HepG2 (cell line): Measurements from ENCODE around the gene AFF1.

Experiments
- TCF12 ChIP-seq, 2 experiments: fragments of 450-650 bp in 1 of 2; sonication (generic) in 1 of 2; formaldehyde crosslinking in 1 of 2; IDR thresholded peaks; 2 replicates each; pipeline versions ENCODE4 v1.6.1 to v1.8.0; 2017 to 2022; ENCODE audit warnings: antibody characterized with exemption in 1 of 2, mild to moderate bottlenecking in 1 of 2, missing genetic modification reagents in 1 of 2, moderate library complexity in 1 of 2
- TOE1 ChIP-seq: sonication (generic); formaldehyde crosslinking; IDR thresholded peaks from 2 replicates; pipeline ENCODE4 v1.4.0; 2020; ENCODE audit warnings: mild to moderate bottlenecking, missing genetic modification reagents
- TF ChIP-seq, protein P1 (sequence below): IDR thresholded peaks from 2 replicates; pipeline ENCODE4 v1.6.1; 2016

DNA sequence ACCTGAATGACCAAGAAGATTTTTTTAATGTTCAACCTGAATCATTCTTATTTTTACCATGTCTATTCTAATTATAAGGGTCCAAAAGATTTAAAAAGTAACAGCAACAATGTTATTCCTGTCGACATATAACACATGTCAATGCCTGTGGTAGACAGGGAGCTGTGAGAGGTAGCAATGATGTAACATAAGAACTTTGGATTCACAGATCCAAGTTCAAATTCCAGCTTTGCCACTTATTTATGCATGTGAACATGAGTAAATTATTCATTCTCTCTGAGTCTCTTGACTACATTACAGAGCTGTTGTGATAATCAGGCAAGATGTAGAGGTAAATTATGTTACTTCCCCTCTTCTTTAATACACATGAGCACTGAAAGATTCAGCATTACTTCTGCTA, 231.1 kb downstream of the AFF1 start:
- TF ChIP-seq, protein P1, sequence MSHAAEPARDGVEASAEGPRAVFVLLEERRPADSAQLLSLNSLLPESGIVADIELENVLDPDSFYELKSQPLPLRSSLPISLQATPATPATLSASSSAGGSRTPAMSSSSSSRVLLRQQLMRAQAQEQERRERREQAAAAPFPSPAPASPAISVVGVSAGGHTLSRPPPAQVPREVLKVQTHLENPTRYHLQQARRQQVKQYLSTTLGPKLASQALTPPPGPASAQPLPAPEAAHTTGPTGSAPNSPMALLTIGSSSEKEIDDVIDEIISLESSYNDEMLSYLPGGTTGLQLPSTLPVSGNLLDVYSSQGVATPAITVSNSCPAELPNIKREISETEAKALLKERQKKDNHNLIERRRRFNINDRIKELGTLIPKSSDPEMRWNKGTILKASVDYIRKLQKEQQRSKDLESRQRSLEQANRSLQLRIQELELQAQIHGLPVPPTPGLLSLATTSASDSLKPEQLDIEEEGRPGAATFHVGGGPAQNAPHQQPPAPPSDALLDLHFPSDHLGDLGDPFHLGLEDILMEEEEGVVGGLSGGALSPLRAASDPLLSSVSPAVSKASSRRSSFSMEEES (CRISPR knock-in tag), result no peak
- TF ChIP-seq TCF12 (IDR thresholded peaks at IDR 0.05) (no peak), TCF12 (CRISPR knock-in tag; IDR thresholded peaks at IDR 0.05) (no peak), TOE1 (no peak)
